Testis (tissue), 2 donors: ENCODE data around the gene DPYSL3.

Experiments
- CTCF ChIP-seq, 3 experiments: fragments of 450-650 bp in 2 of 3; fragments of 200-600 bp in 1 of 3; sonication (generic) in 1 of 3; IDR thresholded peaks; one replicate each; pipeline ENCODE4 v1.5.1; 2016 to 2019; ENCODE audit warnings: antibody characterized with exemption in 3 of 3, mild to moderate bottlenecking in 2 of 3, moderate library complexity in 1 of 3
- POLR2A ChIP-seq: fragments of 450-650 bp; IDR thresholded peaks from one replicate; pipeline ENCODE4 v1.6.1; 2017; ENCODE audit warnings: antibody characterized with exemption, mild to moderate bottlenecking, moderate library complexity

GRCh38 chr5:147539053-147539452 is 29.2 kb upstream of the DPYSL3 start:
- no peak for TF ChIP-seq CTCF (IDR thresholded peaks at IDR 0.05)
- no peak for TF ChIP-seq POLR2A
